ENCODE results near the gene CTXN1.

Gene CTXN1

DNA sequence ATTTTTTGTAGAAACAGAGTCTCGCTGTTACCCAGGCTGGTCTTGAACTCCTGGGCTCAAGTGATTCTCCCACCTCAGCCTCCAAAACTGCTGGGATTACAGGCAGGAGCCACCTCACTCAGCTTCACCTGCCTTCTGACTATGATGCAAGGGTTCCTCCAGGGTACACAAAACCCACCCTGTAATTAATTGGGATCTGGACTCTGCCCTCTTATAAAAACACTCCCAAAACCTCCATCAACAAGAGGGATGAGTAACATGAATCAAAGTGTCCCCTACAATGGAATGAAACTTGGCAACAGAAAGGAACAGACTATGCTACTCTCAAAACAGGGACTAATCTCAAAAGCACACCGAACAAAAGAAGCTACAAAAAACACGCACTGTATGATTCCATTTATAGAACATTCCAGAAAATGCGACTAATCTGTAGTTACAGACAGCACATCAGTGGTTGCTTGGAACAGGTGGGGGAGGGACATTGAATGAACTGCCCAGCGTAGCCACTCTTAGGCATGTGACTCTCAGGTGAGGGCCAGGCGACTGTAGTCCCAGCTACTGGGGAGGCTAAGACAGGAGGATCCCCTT, 48.6 kb downstream of the CTXN1 start:
- in situ Hi-C loops (cut with HindIII; ENCODE audit: low sequenced_read_pairs) = no loop called here

DNA sequence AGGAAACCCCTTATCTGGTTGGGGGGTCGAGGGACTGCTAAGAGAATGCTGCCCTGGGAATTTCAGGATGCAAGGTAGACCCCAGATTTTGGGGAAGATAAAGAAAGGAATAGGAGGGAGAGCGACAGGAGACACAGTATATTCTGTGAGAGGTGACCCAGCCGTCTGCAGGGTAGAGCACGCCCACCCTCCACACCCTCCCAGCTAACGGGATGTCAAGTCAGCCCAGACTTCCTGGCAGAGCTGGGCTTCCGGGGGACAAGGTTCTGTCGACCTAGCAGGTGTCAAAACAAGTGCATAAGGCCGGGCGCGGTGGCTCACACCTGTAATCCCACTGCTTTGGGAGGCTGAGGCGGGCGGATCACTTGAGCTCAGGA, 51.0 kb downstream of the CTXN1 start:
- in situ Hi-C loops (cut with HindIII; ENCODE audit: low sequenced_read_pairs) = loop anchor here (25.0 kb wide), 1 partner anchor 163 kb away; the partner anchor contains the start of gene FCER2
